Osteoblast (primary cell): ENCODE results near the gene GDF7. TPM values are rescaled to one million over a fixed set of nuclear protein-coding genes. Genes with fewer than 3 reads are reported as not detected.
A peak's percentile ranks its signal among the peaks of the same experiment; 100 is the strongest.

ENCODE experiments used
- DNase-seq: peaks from one replicate; pipeline ENCODE4 v3.0.0; 2011; ENCODE audit warnings: low spot score, mixed read lengths; ENCODE audit not compliant: insufficient read length; ENCODE audit errors: missing footprints
- H2AFZ ChIP-seq: 2 replicates; pipeline ENCODE4 v1.6.0; 2011; ENCODE audit warnings: mild to moderate bottlenecking, low read length
- H3K27ac ChIP-seq: 2 replicates; pipeline ENCODE4 v1.5.1; 2011; ENCODE audit warnings: mild to moderate bottlenecking, low read depth, low read length, moderate library complexity
- H3K27me3 ChIP-seq: 2 replicates; pipeline ENCODE4 v1.6.0; 2012; ENCODE audit warnings: mild to moderate bottlenecking, control low read depth, inconsistent platforms, low read length, moderate library complexity; ENCODE audit not compliant: insufficient read depth
- H3K36me3 ChIP-seq: 2 replicates; pipeline ENCODE4 v1.5.1; 2011; ENCODE audit warnings: mild to moderate bottlenecking, low read length, control low read depth, moderate library complexity; ENCODE audit not compliant: insufficient read depth
- H3K4me1 ChIP-seq: 2 replicates; pipeline ENCODE4 v1.5.1; 2011; ENCODE audit warnings: mild to moderate bottlenecking, low read length, control low read depth, moderate library complexity; ENCODE audit not compliant: insufficient read depth
- H3K4me2 ChIP-seq: 2 replicates; pipeline ENCODE4 v1.6.0; 2011; ENCODE audit warnings: mild to moderate bottlenecking, low read length; ENCODE audit not compliant: insufficient read depth
- H3K4me3 ChIP-seq: fragments of 200-600 bp; sonication (generic); 3 replicates; pipeline ENCODE4 v1.5.1; 2012; ENCODE audit warnings: mild to moderate bottlenecking, low read length, inconsistent platforms; ENCODE audit not compliant: insufficient read depth
- H3K79me2 ChIP-seq: 2 replicates; pipeline ENCODE4 v1.6.0; 2012; ENCODE audit warnings: mild to moderate bottlenecking, low read length, control low read depth, inconsistent platforms; ENCODE audit not compliant: insufficient read depth
- H3K9me3 ChIP-seq: 2 replicates; pipeline ENCODE4 v1.5.1; 2011; ENCODE audit warnings: low read depth, low read length, control low read depth
- H4K20me1 ChIP-seq: 2 replicates; pipeline ENCODE4 v1.6.0; 2012; ENCODE audit warnings: mild to moderate bottlenecking, low read length, control low read depth; ENCODE audit not compliant: insufficient read depth
- total RNA-seq: library from RNA; depleted of rRNA; stranded (reverse); fragments of >200 nt; gene quantifications from 2 replicates; pipeline ENCODE4 v1.2.3, GENCODE V29; 2012
- TF ChIP-seq, protein P1 (sequence below): IDR thresholded peaks from 2 replicates; pipeline ENCODE4 v1.5.1; 2011; ENCODE audit warnings: mild to moderate bottlenecking, low read depth, low read length, moderate library complexity; ENCODE audit errors: extremely low read depth

GDF7 gene
- total RNA-seq, 1 donor = not detected

DNA sequence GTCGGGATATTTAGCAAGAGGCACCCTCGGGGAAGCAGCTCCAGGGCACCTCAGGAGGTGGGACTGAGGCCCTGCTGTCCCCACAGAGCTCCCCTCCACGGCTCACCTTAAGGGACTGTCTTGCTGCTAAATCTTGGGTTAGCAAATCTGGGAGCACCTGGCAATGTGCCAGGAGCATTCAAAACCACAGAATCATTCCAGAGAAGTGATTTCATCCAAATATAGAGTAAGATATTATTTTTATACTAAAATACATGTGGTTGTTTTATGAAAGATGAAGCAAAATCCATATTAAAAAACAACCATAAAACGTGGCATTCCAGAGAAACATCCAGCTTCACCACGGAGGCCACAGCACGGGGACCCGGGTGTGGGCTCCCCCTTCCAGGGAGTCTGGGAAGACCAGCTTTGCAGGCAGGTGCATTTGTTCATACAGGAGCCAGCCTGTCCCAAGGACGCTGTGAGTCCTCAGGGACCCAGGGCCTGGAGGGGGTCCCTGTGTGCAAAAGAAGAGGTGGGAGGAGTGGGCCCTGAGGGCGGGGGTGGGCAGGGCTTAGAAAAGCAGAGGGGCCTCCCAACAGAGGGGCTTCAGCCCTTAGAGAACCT lies 32.3 kb upstream of the GDF7 start:
- Histone ChIP-seq H3K27me3 (no peaks in the 10 kb centered on the region), H3K9me3 (no peaks in the 10 kb centered on the region), H3K36me3 (peaks cover 11% of the 10 kb centered on the region), H4K20me1 (peaks cover 3% of the 10 kb centered on the region), H3K4me3 (no peak overlapping the region), H3K4me1 (peaks cover 12% of the 10 kb centered on the region), H3K27ac (no peak overlapping the region), H2AFZ (no peak overlapping the region), H3K79me2 (no peaks in the 10 kb centered on the region), H3K4me2 (no peak overlapping the region)
- peak; percentile 95 for DNase-seq
- TF ChIP-seq, protein P1, sequence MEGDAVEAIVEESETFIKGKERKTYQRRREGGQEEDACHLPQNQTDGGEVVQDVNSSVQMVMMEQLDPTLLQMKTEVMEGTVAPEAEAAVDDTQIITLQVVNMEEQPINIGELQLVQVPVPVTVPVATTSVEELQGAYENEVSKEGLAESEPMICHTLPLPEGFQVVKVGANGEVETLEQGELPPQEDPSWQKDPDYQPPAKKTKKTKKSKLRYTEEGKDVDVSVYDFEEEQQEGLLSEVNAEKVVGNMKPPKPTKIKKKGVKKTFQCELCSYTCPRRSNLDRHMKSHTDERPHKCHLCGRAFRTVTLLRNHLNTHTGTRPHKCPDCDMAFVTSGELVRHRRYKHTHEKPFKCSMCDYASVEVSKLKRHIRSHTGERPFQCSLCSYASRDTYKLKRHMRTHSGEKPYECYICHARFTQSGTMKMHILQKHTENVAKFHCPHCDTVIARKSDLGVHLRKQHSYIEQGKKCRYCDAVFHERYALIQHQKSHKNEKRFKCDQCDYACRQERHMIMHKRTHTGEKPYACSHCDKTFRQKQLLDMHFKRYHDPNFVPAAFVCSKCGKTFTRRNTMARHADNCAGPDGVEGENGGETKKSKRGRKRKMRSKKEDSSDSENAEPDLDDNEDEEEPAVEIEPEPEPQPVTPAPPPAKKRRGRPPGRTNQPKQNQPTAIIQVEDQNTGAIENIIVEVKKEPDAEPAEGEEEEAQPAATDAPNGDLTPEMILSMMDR = no peak

DNA sequence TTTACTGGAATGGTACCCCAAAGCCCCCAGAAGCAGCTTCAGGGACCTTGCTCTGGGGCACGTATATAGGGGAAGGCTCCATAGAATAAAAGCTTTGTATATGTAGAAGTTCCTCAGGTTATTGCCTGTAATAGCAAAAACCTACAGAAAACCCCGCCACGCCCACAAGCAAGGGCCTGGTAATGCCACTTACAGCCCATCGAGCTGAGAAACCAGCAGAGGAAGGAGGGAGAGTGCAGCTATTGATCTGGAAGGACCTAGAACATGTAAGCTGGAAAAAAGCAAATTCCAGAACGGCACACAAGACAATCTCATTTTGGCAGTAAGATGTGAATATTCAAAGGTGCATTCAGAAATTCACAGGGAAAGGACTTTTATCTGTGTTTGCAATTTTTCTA lies 31.8 kb upstream of the GDF7 start:
- Histone ChIP-seq H2AFZ (no peak overlapping the region), H3K4me3 (no peak overlapping the region), H3K27ac (no peak overlapping the region), H4K20me1 (peaks cover 3% of the 10 kb centered on the region), H3K36me3 (peaks cover 13% of the 10 kb centered on the region), H3K79me2 (no peaks in the 10 kb centered on the region), H3K9me3 (no peaks in the 10 kb centered on the region), H3K4me1 (peaks cover 12% of the 10 kb centered on the region), H3K4me2 (no peak overlapping the region), H3K27me3 (no peaks in the 10 kb centered on the region)
- peak; percentile 6 for DNase-seq
- TF ChIP-seq, protein P1 = no peak

GRCh38 chr2:20635675-20636584 lies 31.0 kb upstream of the GDF7 start:
- Histone ChIP-seq H3K4me2 (peak overlapping the region; percentile 13), H2AFZ (no peak overlapping the region), H4K20me1 (peaks cover 7% of the 10 kb centered on the region), H3K36me3 (peaks cover 19% of the 10 kb centered on the region), H3K9me3 (no peaks in the 10 kb centered on the region), H3K27ac (no peak overlapping the region), H3K79me2 (peaks cover 4% of the 10 kb centered on the region), H3K4me1 (peaks cover 13% of the 10 kb centered on the region), H3K4me3 (no peak overlapping the region), H3K27me3 (no peaks in the 10 kb centered on the region)
- TF ChIP-seq, protein P1 = peak; percentile 93
- DNase-seq = peak; percentile 99

DNA sequence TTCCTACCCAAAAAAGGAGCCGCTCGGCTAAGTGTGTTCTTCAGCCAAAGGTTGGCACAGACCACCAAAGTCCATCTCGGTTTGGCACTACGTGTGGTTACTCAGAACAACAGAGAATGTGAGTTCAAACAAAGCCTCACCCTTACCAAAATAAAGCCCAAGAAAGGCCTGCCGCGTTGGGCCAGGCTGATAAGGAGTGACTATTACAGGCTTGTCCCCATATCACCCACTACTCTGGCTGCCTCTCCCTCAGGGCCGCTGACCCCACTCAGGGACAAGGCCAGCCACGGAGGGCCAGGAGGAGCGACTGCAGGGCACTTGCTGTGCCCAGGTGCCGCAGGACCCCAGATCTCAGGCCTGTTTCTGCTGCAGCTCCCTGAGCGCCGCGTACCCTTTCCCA lies 29.8 kb upstream of the GDF7 start:
- Histone ChIP-seq H3K9me3 (no peaks in the 10 kb centered on the region), H3K27me3 (no peaks in the 10 kb centered on the region), H3K4me1 (peaks cover 23% of the 10 kb centered on the region), H2AFZ (no peak overlapping the region), H3K79me2 (peaks cover 10% of the 10 kb centered on the region), H3K27ac (no peak overlapping the region), H3K4me2 (no peak overlapping the region), H3K4me3 (no peak overlapping the region), H4K20me1 (peaks cover 16% of the 10 kb centered on the region), H3K36me3 (peaks cover 19% of the 10 kb centered on the region)
- no peak for DNase-seq
- TF ChIP-seq, protein P1 = no peak
